Naive B cell (primary cell): ENCODE measurements around the gene ADGRF4. TPM values are rescaled to one million over a fixed set of nuclear protein-coding genes. Genes with fewer than 3 reads are reported as not detected.
A peak's percentile ranks its signal among the peaks of the same experiment; 100 is the strongest.
"Not testable (repeated sequence)": the region's sequence is repeated elsewhere in the genome, so short reads cannot be mapped to it uniquely, and the experiment has no call there.

Experiments used
- ATAC-seq, 2 donors: fragments of 150-1000 bp; cut with Tn5 transposase; 2 replicates each; pipeline ENCODE4 v1.10.0; 2021; ENCODE audit warnings: low read depth in 2 of 2, mild to moderate bottlenecking in 2 of 2, moderate library complexity in 2 of 2
- DNase-seq: peaks from one replicate; pipeline ENCODE4 v3.0.0; 2022
- H3K27ac Mint-ChIP-seq, 6 donors: one replicate each; pipeline ENCODE4 v1.8.0; 2020 to 2022; ENCODE audit warnings: mild to moderate bottlenecking in 6 of 6, mixed read lengths in 6 of 6, moderate library complexity in 5 of 6, inconsistent platforms in 2 of 6
- H3K27me3 Mint-ChIP-seq, 3 donors: one replicate each; pipeline ENCODE4 v1.8.0; 2021 to 2022; ENCODE audit warnings: mixed read lengths in 3 of 3, mild to moderate bottlenecking in 1 of 3
- H3K36me3 Mint-ChIP-seq, 2 donors: one replicate each; pipeline ENCODE4 v1.8.0; 2020 to 2022; ENCODE audit warnings: mixed read lengths in 2 of 2, inconsistent platforms in 1 of 2, mild to moderate bottlenecking in 1 of 2
- H3K4me1 Mint-ChIP-seq, 3 donors: one replicate each; pipeline ENCODE4 v1.8.0; 2020 to 2022; ENCODE audit warnings: mixed read lengths in 3 of 3, inconsistent platforms in 1 of 3, mild to moderate bottlenecking in 1 of 3, moderate library complexity in 1 of 3
- H3K4me3 Mint-ChIP-seq, 8 donors: one replicate each; pipeline ENCODE4 v1.8.0; 2020 to 2022; ENCODE audit warnings: mild to moderate bottlenecking in 8 of 8, mixed read lengths in 8 of 8, moderate library complexity in 8 of 8, inconsistent platforms in 2 of 8
- H3K9me3 Mint-ChIP-seq, 7 donors: one replicate each; pipeline ENCODE4 v1.8.0; 2020 to 2022; ENCODE audit warnings: mixed read lengths in 7 of 7, mild to moderate bottlenecking in 5 of 7, inconsistent platforms in 2 of 7, moderate library complexity in 1 of 7
- polyA plus RNA-seq, 6 donors: library from polyadenylated mRNA; unstranded; fragments of 300-500 nt; fragmentation: Illumina TruSeq; gene quantifications; one replicate each; pipeline ENCODE4 v1.2.3, GENCODE V29; 2021; ENCODE audit warnings: low read depth in 6 of 6

The ADGRF4 gene
- polyA plus RNA-seq, 6 donors from 2014 or later: not detected

DNA sequence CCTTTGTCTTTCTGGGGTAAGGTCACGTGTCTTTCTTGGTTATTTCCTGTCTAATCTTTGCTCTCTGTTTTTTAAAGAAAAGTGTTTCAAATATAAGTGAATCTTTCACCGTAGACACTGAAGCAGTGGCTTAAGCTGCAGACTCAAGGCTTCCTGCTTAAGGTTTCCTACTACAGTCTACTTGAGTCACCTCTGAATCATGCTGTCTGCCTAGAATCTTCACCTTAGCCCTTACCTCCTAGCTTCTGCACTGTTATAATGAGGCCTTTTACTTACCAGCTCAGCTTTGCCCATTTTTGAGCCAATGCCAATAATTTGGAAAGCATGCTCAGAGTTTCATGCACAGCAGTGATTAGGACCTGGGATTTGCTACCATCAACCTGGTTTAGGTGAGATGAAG is 30.6 kb downstream of the ADGRF4 start:
- ATAC-seq (no peak), DNase-seq (no peak)
- Mint-ChIP-seq H3K36me3 (no peaks in the 10 kb centered on the region), H3K4me3 (no peak overlapping the region), H3K9me3 (no peaks in the 10 kb centered on the region), H3K4me1 (no peaks in the 10 kb centered on the region), H3K27me3 (peaks cover 7 to 21% (median 7%) of the 10 kb centered on the region in 3 donors), H3K27ac (no peak overlapping the region)

GRCh38 chr6:47729457-47729856 is 31.1 kb downstream of the ADGRF4 start:
- DNase-seq (no peak), ATAC-seq (no peak)
- H3K9me3 Mint-ChIP-seq: no peaks in the 10 kb centered on the region
- H3K27me3 Mint-ChIP-seq: peaks cover 7 to 21% (median 7%) of the 10 kb centered on the region in 3 donors
- no peaks in the 10 kb centered on the region for H3K36me3 Mint-ChIP-seq
- H3K4me3 Mint-ChIP-seq: no peak overlapping the region
- H3K27ac Mint-ChIP-seq: no peak overlapping the region
- H3K4me1 Mint-ChIP-seq: no peaks in the 10 kb centered on the region

DNA sequence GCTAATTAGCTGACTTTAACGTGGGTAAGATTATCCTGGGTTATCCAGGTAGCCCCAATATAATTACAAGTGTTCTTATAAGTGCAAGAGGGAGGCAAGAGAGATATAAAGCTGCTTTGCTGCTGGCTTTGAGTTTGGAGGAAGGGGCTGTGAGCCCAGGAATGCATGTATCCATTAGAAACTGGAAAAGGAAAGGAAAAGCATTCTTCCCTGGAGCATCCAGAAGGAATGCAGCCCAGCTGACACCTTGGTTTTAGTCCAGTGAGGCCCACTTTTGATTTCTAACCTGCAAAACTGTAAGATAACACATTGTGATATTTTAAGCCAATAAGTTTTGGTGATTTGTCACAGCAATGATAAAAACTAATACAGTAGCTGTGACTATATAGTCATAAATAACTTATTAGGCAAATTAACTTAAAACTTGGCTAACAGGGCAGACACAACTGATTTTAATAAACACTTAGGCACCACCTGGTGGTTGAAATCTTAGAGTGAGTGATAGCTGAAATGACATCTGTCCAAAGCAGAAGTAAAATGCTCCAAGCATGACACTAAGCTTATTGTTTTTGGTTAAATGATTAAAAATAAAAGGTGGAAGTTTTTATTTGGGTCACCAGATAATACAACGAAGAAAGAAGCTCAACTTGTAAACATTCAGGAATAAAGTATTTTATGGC is 35.6 kb downstream of the ADGRF4 start:
- Mint-ChIP-seq H3K36me3 (no peaks in the 10 kb centered on the region), H3K4me1 (no peaks in the 10 kb centered on the region), H3K27ac (peak overlapping the region in 1 of 6 donors; percentile 41), H3K27me3 (peaks cover 10 to 18% (median 12%) of the 10 kb centered on the region in 3 donors), H3K4me3 (no peak overlapping the region), H3K9me3 (no peaks in the 10 kb centered on the region)
- ATAC-seq (no peak), DNase-seq (peak; percentile 3)

DNA sequence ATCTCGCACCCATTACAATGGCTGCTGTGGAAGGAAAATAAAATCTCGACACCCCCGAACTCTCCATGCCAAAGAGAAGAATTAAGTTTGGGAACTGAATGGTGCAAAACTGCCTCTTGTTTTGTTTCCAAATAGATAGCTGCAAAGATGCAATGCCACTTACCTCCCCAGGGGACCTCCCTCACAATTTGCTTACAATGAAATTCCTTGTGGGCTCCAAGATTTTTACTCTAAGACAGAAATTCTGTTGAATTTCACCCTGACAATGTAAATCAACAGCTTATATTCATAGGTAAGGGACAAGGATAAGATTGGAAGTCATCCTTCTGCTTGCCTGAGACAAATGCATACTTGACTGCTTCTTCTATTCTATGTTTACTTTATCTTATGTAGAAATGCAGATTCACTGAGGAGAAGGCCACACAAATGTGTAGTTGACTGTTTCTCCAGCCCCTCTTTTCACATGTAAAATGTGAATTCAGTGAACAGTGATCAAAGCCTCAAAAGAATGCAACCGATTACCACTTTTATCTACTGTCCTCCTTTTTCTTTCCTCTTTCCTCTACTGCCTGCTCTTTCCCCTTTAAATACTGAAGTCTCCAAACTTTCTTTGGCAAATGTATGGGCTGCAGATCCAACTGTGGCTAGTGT is 36.6 kb downstream of the ADGRF4 start:
- ATAC-seq: no peak
- no peak overlapping the region for H3K27ac Mint-ChIP-seq
- no peak overlapping the region for H3K4me3 Mint-ChIP-seq
- H3K27me3 Mint-ChIP-seq: peaks cover 10 to 18% (median 12%) of the 10 kb centered on the region in 3 donors
- no peak for DNase-seq
- H3K36me3 Mint-ChIP-seq: no peaks in the 10 kb centered on the region
- H3K4me1 Mint-ChIP-seq: no peaks in the 10 kb centered on the region
- no peaks in the 10 kb centered on the region for H3K9me3 Mint-ChIP-seq

DNA sequence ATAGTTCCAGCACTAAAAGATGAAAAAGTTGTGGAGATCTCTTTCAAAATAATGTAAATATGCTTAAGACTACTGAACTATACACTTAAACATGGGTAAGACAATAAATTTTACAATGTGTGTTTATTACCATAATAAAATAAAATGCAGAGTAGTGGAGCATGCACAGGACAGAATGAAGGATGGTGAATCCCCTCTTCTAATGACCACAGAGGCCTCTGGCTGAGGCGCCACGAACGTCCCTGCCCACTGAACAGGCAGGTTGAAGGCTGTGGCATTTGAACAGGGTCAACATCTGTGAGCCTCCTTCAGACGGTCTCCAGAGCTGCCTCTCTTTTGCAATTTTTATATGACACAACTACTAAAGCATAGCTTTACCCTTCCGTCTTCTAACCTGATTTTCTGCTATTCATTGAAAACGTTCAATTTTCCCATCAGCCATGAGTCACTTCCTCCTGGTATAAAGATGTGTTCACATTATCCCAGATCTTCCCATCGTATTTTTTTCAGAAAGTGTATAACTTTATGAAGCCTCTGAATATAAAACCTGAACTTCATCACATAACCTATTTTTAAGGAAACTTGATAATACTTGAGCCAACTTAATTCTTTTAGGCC is 37.8 kb downstream of the ADGRF4 start:
- Mint-ChIP-seq H3K9me3 (no peaks in the 10 kb centered on the region), H3K27me3 (peaks cover 6 to 18% (median 10%) of the 10 kb centered on the region in 3 donors), H3K27ac (no peak overlapping the region), H3K4me3 (no peak overlapping the region), H3K4me1 (no peaks in the 10 kb centered on the region), H3K36me3 (no peaks in the 10 kb centered on the region)
- DNase-seq (no peak), ATAC-seq (no peak)

- Mint-ChIP-seq H3K27me3 (peaks cover 0 to 18% (median 6%) of the 10 kb centered on the region in 3 donors), H3K4me3 (no peak overlapping the region), H3K9me3 (no peaks in the 10 kb centered on the region), H3K36me3 (no peaks in the 10 kb centered on the region), H3K4me1 (no peaks in the 10 kb centered on the region), H3K27ac (peak overlapping the region in 1 of 6 donors; percentile 70)
- no peak for DNase-seq
- ATAC-seq: no peak
Observed at GRCh38 chr6:47737406-47737805, 39.0 kb downstream of the ADGRF4 start.

GRCh38 chr6:47740714-47741113 is 42.3 kb downstream of the ADGRF4 start:
- Mint-ChIP-seq H3K4me3 (no peak overlapping the region), H3K4me1 (no peaks in the 10 kb centered on the region), H3K36me3 (no peaks in the 10 kb centered on the region), H3K27ac (no peak overlapping the region), H3K9me3 (peaks cover 0 to 6% (median 0%) of the 10 kb centered on the region in 7 donors), H3K27me3 (peaks cover 0 to 11% (median 8%) of the 10 kb centered on the region in 3 donors)
- no peak for ATAC-seq
- no peak for DNase-seq

- ATAC-seq: no peak
- peaks cover 0 to 5% (median 4%) of the 10 kb centered on the region in 3 donors for H3K27me3 Mint-ChIP-seq
- no peaks in the 10 kb centered on the region for H3K4me1 Mint-ChIP-seq
- H3K4me3 Mint-ChIP-seq: no peak overlapping the region
- no peak for DNase-seq
- no peak overlapping the region for H3K27ac Mint-ChIP-seq
- peaks cover 0 to 6% (median 2%) of the 10 kb centered on the region in 7 donors for H3K9me3 Mint-ChIP-seq
- H3K36me3 Mint-ChIP-seq: no peaks in the 10 kb centered on the region
Observed at GRCh38 chr6:47741807-47742206, 43.4 kb downstream of the ADGRF4 start.

GRCh38 chr6:47743744-47744143 is 45.4 kb downstream of the ADGRF4 start:
- H3K36me3 Mint-ChIP-seq: no peaks in the 10 kb centered on the region
- H3K4me1 Mint-ChIP-seq: no peaks in the 10 kb centered on the region
- peaks cover 0 to 6% (median 2%) of the 10 kb centered on the region in 7 donors for H3K9me3 Mint-ChIP-seq
- no peak overlapping the region for H3K27ac Mint-ChIP-seq
- peaks cover 0 to 5% (median 4%) of the 10 kb centered on the region in 3 donors for H3K27me3 Mint-ChIP-seq
- DNase-seq (no peak), ATAC-seq (no peak)
- H3K4me3 Mint-ChIP-seq: no peak overlapping the region

- H3K27ac Mint-ChIP-seq: peak overlapping the region in 1 of 6 donors; percentile 69
- not testable (repeated sequence) for H3K4me1 Mint-ChIP-seq, ATAC-seq, H3K27me3 Mint-ChIP-seq, H3K9me3 Mint-ChIP-seq, DNase-seq, H3K36me3 Mint-ChIP-seq, H3K4me3 Mint-ChIP-seq
Observed at GRCh38 chr6:47745269-47745668, 46.9 kb downstream of the ADGRF4 start.

DNA sequence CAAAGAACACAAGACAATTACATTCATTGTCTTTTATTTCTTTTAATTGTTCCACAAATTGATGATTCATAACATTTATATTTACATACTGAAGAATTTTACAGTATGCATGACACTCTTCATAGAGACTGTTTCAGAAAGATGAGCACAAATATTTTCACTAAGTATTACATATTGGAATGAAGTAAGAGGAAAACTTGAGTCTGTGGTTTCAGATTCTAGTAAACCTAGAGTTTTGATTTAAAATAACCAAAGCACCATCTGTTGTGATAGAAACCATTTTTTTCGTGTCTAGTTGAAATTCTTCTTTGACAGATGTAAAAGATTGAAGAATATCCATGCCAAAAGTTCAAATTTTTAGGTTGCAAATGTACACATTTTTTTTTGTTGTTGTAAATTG is 51.4 kb downstream of the ADGRF4 start:
- Mint-ChIP-seq H3K4me1 (no peaks in the 10 kb centered on the region), H3K9me3 (peaks cover 0 to 21% (median 6%) of the 10 kb centered on the region in 7 donors), H3K27ac (no peak overlapping the region), H3K27me3 (peaks cover 5 to 17% (median 15%) of the 10 kb centered on the region in 3 donors), H3K4me3 (no peak overlapping the region), H3K36me3 (no peaks in the 10 kb centered on the region)
- ATAC-seq: no peak
- no peak for DNase-seq

GRCh38 chr6:47752801-47753200 is 54.4 kb downstream of the ADGRF4 start:
- H3K4me3 Mint-ChIP-seq: no peak overlapping the region
- no peaks in the 10 kb centered on the region for H3K36me3 Mint-ChIP-seq
- H3K27ac Mint-ChIP-seq: no peak overlapping the region
- peaks cover 0 to 18% (median 5%) of the 10 kb centered on the region in 7 donors for H3K9me3 Mint-ChIP-seq
- DNase-seq (no peak), ATAC-seq (no peak)
- no peaks in the 10 kb centered on the region for H3K4me1 Mint-ChIP-seq
- peaks cover 10 to 27% (median 24%) of the 10 kb centered on the region in 3 donors for H3K27me3 Mint-ChIP-seq

DNA sequence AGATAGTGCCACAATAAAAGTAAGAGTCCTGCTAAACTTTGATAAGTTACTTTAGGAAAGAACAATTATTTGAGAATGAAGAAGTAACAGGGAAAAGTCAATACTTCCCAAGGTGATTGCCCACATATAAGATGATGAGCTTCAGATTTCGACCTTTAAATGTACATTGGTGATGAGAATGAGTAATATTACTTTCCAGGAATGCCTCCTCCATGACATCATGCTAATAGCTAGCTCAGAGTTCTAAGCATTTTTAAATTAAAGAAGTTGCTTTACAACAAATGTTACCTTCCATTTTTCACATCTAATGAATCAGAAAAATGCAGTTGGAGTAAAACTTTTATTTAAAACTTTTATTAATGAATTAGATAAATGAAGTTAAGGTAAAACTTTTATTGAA is 61.0 kb downstream of the ADGRF4 start:
- Mint-ChIP-seq H3K27ac (no peak overlapping the region), H3K27me3 (peaks cover 9 to 13% (median 10%) of the 10 kb centered on the region in 3 donors), H3K9me3 (peaks cover 0 to 6% (median 2%) of the 10 kb centered on the region in 7 donors), H3K36me3 (no peaks in the 10 kb centered on the region), H3K4me3 (no peak overlapping the region), H3K4me1 (no peaks in the 10 kb centered on the region)
- ATAC-seq (no peak), DNase-seq (no peak)

- H3K27ac Mint-ChIP-seq: no peak overlapping the region
- peaks cover 2 to 11% (median 5%) of the 10 kb centered on the region in 7 donors for H3K9me3 Mint-ChIP-seq
- H3K36me3 Mint-ChIP-seq: no peaks in the 10 kb centered on the region
- H3K4me3 Mint-ChIP-seq: no peak overlapping the region
- H3K4me1 Mint-ChIP-seq: no peaks in the 10 kb centered on the region
- peaks cover 0 to 9% (median 2%) of the 10 kb centered on the region in 3 donors for H3K27me3 Mint-ChIP-seq
- ATAC-seq: no peak
- no peak for DNase-seq
Observed at GRCh38 chr6:47762502-47762901, 64.1 kb downstream of the ADGRF4 start.
